WERI-Rb-1 (cell line): ENCODE measurements around the gene RLN3.

Experiments
- DNase-seq: peaks from one replicate; pipeline ENCODE4 v3.0.0-alpha.2; 2020
- H3K27ac ChIP-seq: fragments of 250-450 bp; sonication (Bioruptor Pico); 2 replicates; pipeline ENCODE4 v1.5.1; 2020; ENCODE audit warnings: mild to moderate bottlenecking, moderate library complexity
- H3K27me3 ChIP-seq: fragments of 250-450 bp; sonication (Bioruptor Pico); 2 replicates; pipeline ENCODE4 v1.5.1; 2021; ENCODE audit warnings: mild to moderate bottlenecking, low read depth, moderate library complexity; ENCODE audit not compliant: insufficient read depth, severe bottlenecking
- H3K36me3 ChIP-seq: fragments of 250-450 bp; sonication (Bioruptor Pico); 2 replicates; pipeline ENCODE4 v1.5.1; 2020; ENCODE audit warnings: mild to moderate bottlenecking, moderate library complexity
- H3K4me3 ChIP-seq: 2 replicates; pipeline ENCODE4 v1.5.1; 2011; ENCODE audit warnings: low read depth, mild to moderate bottlenecking, control low read depth, low read length
- H3K9me3 ChIP-seq: fragments of 250-450 bp; sonication (Bioruptor Pico); 2 replicates; pipeline ENCODE4 v1.5.1; 2021; ENCODE audit warnings: mild to moderate bottlenecking, moderate library complexity; ENCODE audit not compliant: severe bottlenecking
- TF ChIP-seq, protein P1 (sequence below): IDR thresholded peaks from 2 replicates; pipeline ENCODE4 v1.5.1; 2011; ENCODE audit warnings: low read depth, mild to moderate bottlenecking, control low read depth, inconsistent platforms, low read length

Gene RLN3

GRCh38 chr19:14073261-14073924, 45.4 kb downstream of the RLN3 start:
- H3K9me3 ChIP-seq = no peaks in the 10 kb centered on the region
- TF ChIP-seq, protein P1, sequence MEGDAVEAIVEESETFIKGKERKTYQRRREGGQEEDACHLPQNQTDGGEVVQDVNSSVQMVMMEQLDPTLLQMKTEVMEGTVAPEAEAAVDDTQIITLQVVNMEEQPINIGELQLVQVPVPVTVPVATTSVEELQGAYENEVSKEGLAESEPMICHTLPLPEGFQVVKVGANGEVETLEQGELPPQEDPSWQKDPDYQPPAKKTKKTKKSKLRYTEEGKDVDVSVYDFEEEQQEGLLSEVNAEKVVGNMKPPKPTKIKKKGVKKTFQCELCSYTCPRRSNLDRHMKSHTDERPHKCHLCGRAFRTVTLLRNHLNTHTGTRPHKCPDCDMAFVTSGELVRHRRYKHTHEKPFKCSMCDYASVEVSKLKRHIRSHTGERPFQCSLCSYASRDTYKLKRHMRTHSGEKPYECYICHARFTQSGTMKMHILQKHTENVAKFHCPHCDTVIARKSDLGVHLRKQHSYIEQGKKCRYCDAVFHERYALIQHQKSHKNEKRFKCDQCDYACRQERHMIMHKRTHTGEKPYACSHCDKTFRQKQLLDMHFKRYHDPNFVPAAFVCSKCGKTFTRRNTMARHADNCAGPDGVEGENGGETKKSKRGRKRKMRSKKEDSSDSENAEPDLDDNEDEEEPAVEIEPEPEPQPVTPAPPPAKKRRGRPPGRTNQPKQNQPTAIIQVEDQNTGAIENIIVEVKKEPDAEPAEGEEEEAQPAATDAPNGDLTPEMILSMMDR = peak; percentile 70
- H3K36me3 ChIP-seq = no peaks in the 10 kb centered on the region
- peak overlapping the region; percentile 64 for H3K4me3 ChIP-seq
- H3K27ac ChIP-seq = peak overlapping the region; percentile 78
- DNase-seq = peak; percentile 67
- no peaks in the 10 kb centered on the region for H3K27me3 ChIP-seq

DNA sequence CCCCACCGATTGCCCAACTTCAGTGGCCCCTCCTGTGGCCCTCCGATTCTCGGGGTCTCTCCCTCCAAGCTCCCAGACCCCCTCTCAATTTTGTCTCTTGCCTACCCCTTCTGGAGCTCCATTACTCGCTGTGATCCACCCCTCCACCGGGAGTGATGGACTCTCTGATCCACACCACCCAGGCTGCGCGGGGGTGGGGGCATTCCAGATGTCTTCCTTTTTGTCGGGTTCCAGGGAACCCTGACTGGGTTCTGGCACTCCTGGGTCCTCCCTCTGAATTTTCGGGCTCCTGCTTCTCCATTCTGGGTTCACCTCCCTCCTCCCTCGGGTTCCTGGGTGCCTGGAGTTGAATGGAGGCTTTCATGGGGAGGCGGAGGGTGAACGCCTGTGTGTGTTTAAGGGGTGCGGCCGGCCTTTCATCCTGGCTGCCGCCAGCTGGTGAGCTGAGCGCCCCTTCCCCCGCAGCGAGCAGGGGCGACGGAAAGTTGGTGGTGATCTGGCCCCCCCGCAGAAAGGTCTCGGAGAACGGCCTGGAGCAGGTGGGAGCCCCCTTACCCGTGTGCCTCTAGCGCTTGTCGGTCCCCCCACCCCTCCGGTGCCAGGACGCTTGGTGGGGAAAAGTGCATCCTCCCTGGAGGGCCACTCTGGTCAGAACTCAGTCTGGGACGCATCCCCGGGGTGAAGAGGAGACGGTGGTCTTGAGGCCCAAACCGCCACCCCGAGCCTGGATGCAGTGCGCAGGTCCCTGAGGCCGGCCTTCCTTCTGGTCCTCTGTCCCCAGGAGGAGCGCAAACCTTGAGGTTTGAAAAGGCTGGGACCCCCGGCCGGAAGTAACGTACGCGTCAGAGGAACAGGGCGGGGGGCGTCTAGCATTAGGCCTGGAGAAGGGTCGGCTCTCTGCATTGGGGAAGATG, 46.2 kb downstream of the RLN3 start:
- no peak for DNase-seq
- H3K27me3 ChIP-seq = no peaks in the 10 kb centered on the region
- TF ChIP-seq, protein P1 = no peak
- H3K27ac ChIP-seq = peak overlapping the region; percentile 58
- no peaks in the 10 kb centered on the region for H3K9me3 ChIP-seq
- H3K4me3 ChIP-seq = peak overlapping the region; percentile 64
- H3K36me3 ChIP-seq = no peaks in the 10 kb centered on the region

GRCh38 chr19:14078411-14078810, 50.5 kb downstream of the RLN3 start:
- Histone ChIP-seq H3K4me3 (no peak overlapping the region), H3K27me3 (no peaks in the 10 kb centered on the region), H3K27ac (no peak overlapping the region), H3K36me3 (no peaks in the 10 kb centered on the region), H3K9me3 (no peaks in the 10 kb centered on the region)
- no peak for DNase-seq
- TF ChIP-seq, protein P1 = no peak
